HG03342 (cell line): ENCODE data around the gene THBD.

Experiments used
- ATAC-seq: cut with Tn5 transposase; IDR thresholded peaks from one replicate; pipeline ENCODE4 v1.9.1; 2021; ENCODE audit warnings: mild to moderate bottlenecking, moderate library complexity; ENCODE audit not compliant: unreplicated experiment

Gene THBD

GRCh38 chr20:23062632-23063031, 13.2 kb upstream of the THBD start:
- no peak for ATAC-seq

- no peak for ATAC-seq
Measured at GRCh38 chr20:23061734-23062561, 12.5 kb upstream of the THBD start.

GRCh38 chr20:23061262-23061661, 11.8 kb upstream of the THBD start:
- no peak for ATAC-seq

- ATAC-seq, result no peak
Measured at GRCh38 chr20:23060629-23061028, 11.2 kb upstream of the THBD start.

- ATAC-seq, result no peak
Measured at GRCh38 chr20:23059846-23060245, 10.4 kb upstream of the THBD start.

- ATAC-seq, result no peak
Measured at GRCh38 chr20:23059001-23059400, 9.5 kb upstream of the THBD start.

- no peak for ATAC-seq
Measured at GRCh38 chr20:23058240-23058639, 8.8 kb upstream of the THBD start.

GRCh38 chr20:23052904-23053303, 3.4 kb upstream of the THBD start:
- no peak for ATAC-seq

- ATAC-seq, result no peak
Measured at GRCh38 chr20:23050847-23051627, 1.6 kb upstream of the THBD start.

- ATAC-seq, result no peak
Measured at GRCh38 chr20:23050076-23050838, 785 bp upstream of the THBD start.

GRCh38 chr20:23048283-23049200, 930 bp downstream of the THBD start:
- ATAC-seq, result no peak

GRCh38 chr20:23047738-23048214, 1.7 kb downstream of the THBD start:
- no peak for ATAC-seq

- ATAC-seq, result no peak
Measured at GRCh38 chr20:23047001-23047737, 2.3 kb downstream of the THBD start.

GRCh38 chr20:23046431-23046830, 3.0 kb downstream of the THBD start:
- ATAC-seq, result no peak

GRCh38 chr20:23043376-23043775, 6.1 kb downstream of the THBD start:
- ATAC-seq, result no peak

GRCh38 chr20:23042270-23042669, 7.2 kb downstream of the THBD start:
- ATAC-seq, result no peak

GRCh38 chr20:23039885-23040508, 9.5 kb downstream of the THBD start:
- no peak for ATAC-seq

- ATAC-seq, result no peak
Measured at GRCh38 chr20:23039136-23039875, 10.2 kb downstream of the THBD start.
